Activated CD4-positive, alpha-beta T cell treated with anti-CD3 and anti-CD28 coated beads for 48 hours (primary cell): ENCODE results near the gene ASIC3.

Experiments used
- DNase-seq: peaks from one replicate; pipeline ENCODE4 v3.0.0-alpha.2; 2020

The ASIC3 gene

GRCh38 chr7:151087245-151088018 lies 39.1 kb downstream of the ASIC3 start:
- DNase-seq, result peak; percentile 51

- DNase-seq, result no peak
These were observed 39.9 kb downstream of the ASIC3 start for GRCh38 chr7:151088019-151088855.

GRCh38 chr7:151088856-151089699 lies 40.7 kb downstream of the ASIC3 start:
- no peak for DNase-seq

GRCh38 chr7:151089893-151090730 lies 41.8 kb downstream of the ASIC3 start:
- DNase-seq, result no peak

GRCh38 chr7:151091003-151091402 lies 42.7 kb downstream of the ASIC3 start:
- no peak for DNase-seq

GRCh38 chr7:151091431-151091830 lies 43.1 kb downstream of the ASIC3 start:
- DNase-seq, result peak; percentile 51

- DNase-seq, result no peak
These were observed 43.7 kb downstream of the ASIC3 start for GRCh38 chr7:151091988-151092387.

- no peak for DNase-seq
These were observed 45.4 kb downstream of the ASIC3 start for GRCh38 chr7:151093748-151094147.

- DNase-seq, result no peak
These were observed 46.3 kb downstream of the ASIC3 start for GRCh38 chr7:151094675-151095074.

GRCh38 chr7:151095123-151095797 lies 46.9 kb downstream of the ASIC3 start:
- no peak for DNase-seq

GRCh38 chr7:151095828-151096475 lies 47.6 kb downstream of the ASIC3 start:
- no peak for DNase-seq

- no peak for DNase-seq
These were observed 51.3 kb downstream of the ASIC3 start for GRCh38 chr7:151099486-151100211.

GRCh38 chr7:151100921-151101320 lies 52.6 kb downstream of the ASIC3 start:
- no peak for DNase-seq

GRCh38 chr7:151101621-151102396 lies 53.5 kb downstream of the ASIC3 start:
- no peak for DNase-seq
